ENCODE measurements around the gene SRRM1. TPM values are rescaled to one million over a fixed set of nuclear protein-coding genes. Genes with fewer than 3 reads are reported as not detected.
A peak's percentile ranks its signal among the peaks of the same experiment; 100 is the strongest.

SRRM1 gene
- total RNA-seq, 1 donor from 2014 or later = 93.0 TPM

DNA sequence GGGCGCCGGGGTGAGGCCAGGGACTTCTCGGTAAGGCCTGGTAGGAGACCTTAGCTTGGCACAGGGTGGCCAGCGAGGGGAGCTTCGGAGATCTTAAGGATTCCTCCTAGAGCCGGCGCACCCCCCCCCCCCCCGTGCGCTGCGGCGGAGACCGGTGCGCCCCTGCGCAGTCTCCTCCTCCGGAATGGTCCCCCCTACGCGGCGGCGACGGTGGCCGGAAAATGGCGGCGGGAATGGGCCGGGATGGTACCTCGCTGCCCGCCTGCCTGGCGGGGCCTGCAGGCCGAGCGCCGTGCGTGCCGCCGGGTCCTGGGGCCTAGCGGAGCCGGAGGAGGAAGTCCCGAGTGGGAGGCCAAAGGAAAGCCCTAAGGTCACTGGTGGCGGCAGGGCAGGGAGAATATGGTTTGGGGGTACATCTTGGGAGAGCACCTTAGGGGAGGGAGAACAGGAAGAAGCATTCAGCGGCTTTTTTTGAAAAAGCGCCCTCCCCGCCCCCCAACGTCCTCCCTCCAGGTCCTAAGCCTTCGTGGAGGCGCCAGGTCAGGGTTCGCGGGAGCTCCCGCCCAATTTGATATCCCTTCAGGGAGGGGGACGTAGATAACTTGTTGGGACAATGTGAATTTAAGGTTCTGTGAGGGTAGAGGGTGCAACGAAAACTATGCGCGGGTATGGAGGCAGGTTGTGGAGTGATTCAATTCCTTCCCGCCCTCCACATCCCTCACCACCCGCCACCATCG lies 429 bp downstream of the SRRM1 start:
- Mint-ChIP-seq H3K36me3 (ENCODE audit: low read depth) (peaks cover 16% of the 10 kb centered on the region), H3K9me3 (ENCODE audit: low read depth) (no peaks in the 10 kb centered on the region), H3K4me3 (ENCODE audit: unreplicated experiment) (peak overlapping the region; percentile 84), H3K4me1 (ENCODE audit: low read depth) (peaks cover 26% of the 10 kb centered on the region), H3K27me3 (ENCODE audit: low read depth) (no peaks in the 10 kb centered on the region), H3K27ac (ENCODE audit: unreplicated experiment) (peak overlapping the region; percentile 79)
- DNase-seq (ENCODE audit: low spot score) = no peak
- TF ChIP-seq, protein P1, sequence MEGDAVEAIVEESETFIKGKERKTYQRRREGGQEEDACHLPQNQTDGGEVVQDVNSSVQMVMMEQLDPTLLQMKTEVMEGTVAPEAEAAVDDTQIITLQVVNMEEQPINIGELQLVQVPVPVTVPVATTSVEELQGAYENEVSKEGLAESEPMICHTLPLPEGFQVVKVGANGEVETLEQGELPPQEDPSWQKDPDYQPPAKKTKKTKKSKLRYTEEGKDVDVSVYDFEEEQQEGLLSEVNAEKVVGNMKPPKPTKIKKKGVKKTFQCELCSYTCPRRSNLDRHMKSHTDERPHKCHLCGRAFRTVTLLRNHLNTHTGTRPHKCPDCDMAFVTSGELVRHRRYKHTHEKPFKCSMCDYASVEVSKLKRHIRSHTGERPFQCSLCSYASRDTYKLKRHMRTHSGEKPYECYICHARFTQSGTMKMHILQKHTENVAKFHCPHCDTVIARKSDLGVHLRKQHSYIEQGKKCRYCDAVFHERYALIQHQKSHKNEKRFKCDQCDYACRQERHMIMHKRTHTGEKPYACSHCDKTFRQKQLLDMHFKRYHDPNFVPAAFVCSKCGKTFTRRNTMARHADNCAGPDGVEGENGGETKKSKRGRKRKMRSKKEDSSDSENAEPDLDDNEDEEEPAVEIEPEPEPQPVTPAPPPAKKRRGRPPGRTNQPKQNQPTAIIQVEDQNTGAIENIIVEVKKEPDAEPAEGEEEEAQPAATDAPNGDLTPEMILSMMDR (IDR thresholded peaks at IDR 0.05) = no peak

DNA sequence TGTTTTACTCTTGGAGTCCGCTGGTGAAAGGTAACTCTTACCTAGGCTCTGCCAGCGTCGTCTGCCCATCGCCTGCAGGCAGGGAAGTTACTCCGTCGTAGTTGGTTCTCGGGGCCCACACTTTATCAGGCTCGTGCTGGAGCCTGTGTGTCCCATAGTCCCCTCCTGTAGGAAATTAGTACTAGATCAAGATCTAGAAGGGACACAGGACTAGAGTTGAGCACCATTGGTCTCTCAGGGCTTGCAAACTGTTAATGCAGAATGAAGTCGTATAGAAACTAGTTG lies 940 bp downstream of the SRRM1 start:
- H3K9me3 Mint-ChIP-seq (ENCODE audit: low read depth) = no peaks in the 10 kb centered on the region
- TF ChIP-seq, protein P1 (IDR thresholded peaks at IDR 0.05) = no peak

DNA sequence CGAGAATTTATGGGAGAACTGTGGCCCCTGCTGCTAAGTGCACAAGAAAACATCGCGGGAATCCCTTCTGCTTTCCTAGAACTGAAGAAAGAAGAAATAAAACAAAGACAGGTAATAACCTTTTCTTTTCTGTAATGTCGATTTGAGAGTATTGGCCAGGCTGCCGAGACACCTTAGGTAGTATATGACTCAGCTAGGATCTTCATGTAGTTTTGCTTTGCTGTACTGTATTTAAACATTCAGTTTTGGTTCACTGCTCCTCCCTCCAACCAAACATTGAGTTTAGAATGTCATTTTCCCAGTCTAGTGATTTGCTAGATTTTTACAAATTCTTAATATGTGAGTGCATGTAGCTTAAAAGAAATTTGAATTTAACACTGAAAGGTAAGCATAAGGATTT lies 5.8 kb downstream of the SRRM1 start:
- peaks cover 53% of the 10 kb centered on the region for H3K36me3 Mint-ChIP-seq (ENCODE audit: low read depth)
- TF ChIP-seq, protein P1 (IDR thresholded peaks at IDR 0.05) = no peak
- H3K27me3 Mint-ChIP-seq (ENCODE audit: low read depth) = no peaks in the 10 kb centered on the region
- H3K9me3 Mint-ChIP-seq (ENCODE audit: low read depth) = no peaks in the 10 kb centered on the region
- H3K4me1 Mint-ChIP-seq (ENCODE audit: low read depth) = peaks cover 18% of the 10 kb centered on the region
- H3K27ac Mint-ChIP-seq (ENCODE audit: unreplicated experiment) = no peak overlapping the region
- no peak for DNase-seq (ENCODE audit: low spot score)
- no peak overlapping the region for H3K4me3 Mint-ChIP-seq (ENCODE audit: unreplicated experiment)

More for the DNA sequence above, 940 bp downstream of the SRRM1 start:
- Mint-ChIP-seq H3K4me3 (ENCODE audit: unreplicated experiment) (peak overlapping the region; percentile 84), H3K27ac (ENCODE audit: unreplicated experiment) (peak overlapping the region; percentile 76), H3K4me1 (ENCODE audit: low read depth) (peaks cover 26% of the 10 kb centered on the region), H3K36me3 (ENCODE audit: low read depth) (peaks cover 20% of the 10 kb centered on the region), H3K27me3 (ENCODE audit: low read depth) (no peaks in the 10 kb centered on the region)
- DNase-seq (ENCODE audit: low spot score) = no peak

DNA sequence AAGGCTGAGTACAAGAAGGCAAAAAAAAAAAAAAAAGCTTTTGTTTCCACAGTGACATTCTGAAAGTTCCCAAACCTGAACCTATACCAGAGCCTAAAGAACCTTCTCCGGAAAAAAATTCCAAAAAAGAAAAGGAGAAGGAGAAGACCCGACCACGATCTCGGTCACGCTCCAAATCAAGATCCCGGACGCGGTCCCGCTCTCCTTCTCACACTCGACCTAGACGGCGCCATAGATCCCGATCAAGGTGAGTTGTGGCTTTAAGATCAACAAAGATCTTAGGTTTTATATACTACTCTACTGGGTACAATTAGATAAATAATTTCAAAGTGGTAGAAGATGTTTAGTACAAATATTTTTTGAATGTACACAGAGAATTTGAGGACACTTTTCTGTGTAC lies 9.3 kb downstream of the SRRM1 start:
- peaks cover under 1% of the 10 kb centered on the region for H3K4me1 Mint-ChIP-seq (ENCODE audit: low read depth)
- no peaks in the 10 kb centered on the region for H3K9me3 Mint-ChIP-seq (ENCODE audit: low read depth)
- TF ChIP-seq, protein P1 (IDR thresholded peaks at IDR 0.05) = no peak
- no peak overlapping the region for H3K4me3 Mint-ChIP-seq (ENCODE audit: unreplicated experiment)
- no peaks in the 10 kb centered on the region for H3K27me3 Mint-ChIP-seq (ENCODE audit: low read depth)
- no peak for DNase-seq (ENCODE audit: low spot score)
- no peak overlapping the region for H3K27ac Mint-ChIP-seq (ENCODE audit: unreplicated experiment)
- H3K36me3 Mint-ChIP-seq (ENCODE audit: low read depth) = peaks cover 62% of the 10 kb centered on the region

DNA sequence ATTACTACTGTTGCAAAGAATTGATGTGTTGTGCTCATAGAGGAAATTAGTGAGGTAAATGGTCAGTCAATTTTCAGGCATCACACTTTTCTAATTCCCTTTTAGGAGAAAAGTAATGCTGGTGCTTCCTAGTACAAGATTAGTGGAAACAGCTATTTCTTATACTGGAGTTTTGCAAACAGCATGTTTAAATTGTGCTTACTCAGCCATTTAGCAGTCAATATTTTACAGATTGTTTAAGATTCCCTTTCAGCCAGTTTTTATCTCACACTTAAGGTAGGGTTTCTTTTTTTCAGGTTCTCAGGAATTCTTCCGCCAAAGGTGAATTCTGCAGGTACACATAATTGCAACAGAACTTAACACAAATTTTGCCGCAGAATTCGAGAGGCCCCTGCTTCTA lies 10.9 kb downstream of the SRRM1 start:
- Mint-ChIP-seq H3K27ac (ENCODE audit: unreplicated experiment) (no peak overlapping the region), H3K27me3 (ENCODE audit: low read depth) (no peaks in the 10 kb centered on the region), H3K9me3 (ENCODE audit: low read depth) (no peaks in the 10 kb centered on the region), H3K36me3 (ENCODE audit: low read depth) (peaks cover 58% of the 10 kb centered on the region), H3K4me1 (ENCODE audit: low read depth) (peaks cover 6% of the 10 kb centered on the region), H3K4me3 (ENCODE audit: unreplicated experiment) (no peak overlapping the region)
- TF ChIP-seq, protein P1 (IDR thresholded peaks at IDR 0.05) = no peak
- DNase-seq (ENCODE audit: low spot score) = no peak

Data from chondrocyte (in vitro differentiated cells).